ENCODE data around the gene ATP6V0A1. TPM values are rescaled to one million over a fixed set of nuclear protein-coding genes. Genes with fewer than 3 reads are reported as not detected.

The ATP6V0A1 gene
- total RNA-seq, 2 experiments from 2014 or later: 10.4 to 14.4 TPM

DNA sequence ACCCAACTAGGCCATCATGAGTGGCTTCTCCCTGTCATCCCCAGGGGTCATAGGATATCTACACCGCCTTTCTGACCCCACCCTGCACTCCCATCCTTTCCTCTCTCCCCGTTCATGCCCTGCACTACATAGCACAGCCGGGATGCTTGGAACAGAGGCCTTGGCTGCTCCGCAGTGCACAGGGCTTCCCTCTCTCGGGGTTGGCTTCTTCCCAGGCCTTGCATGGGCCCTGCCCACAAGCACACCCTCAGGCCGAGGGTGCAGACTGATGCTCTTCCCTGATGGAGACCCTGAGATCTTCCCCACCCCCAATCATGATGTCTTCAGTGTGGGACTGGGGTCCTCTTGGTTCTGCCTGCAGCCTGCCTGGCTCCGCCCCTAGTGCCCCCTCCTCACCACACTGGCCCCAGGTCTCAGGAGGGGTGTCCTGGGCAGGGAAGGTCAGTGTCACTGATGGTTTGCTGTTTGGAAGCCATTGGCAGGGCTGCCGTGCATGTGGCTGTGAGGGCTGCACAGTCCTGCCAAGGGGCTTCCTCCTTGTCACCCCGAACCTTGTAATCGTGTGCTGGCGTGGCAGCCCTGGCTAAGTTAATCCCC, 63.1 kb downstream of the ATP6V0A1 start:
- H3K36me3 Mint-ChIP-seq (ENCODE audit: low read depth): peaks cover 4% of the 10 kb centered on the region
- H3K27me3 Mint-ChIP-seq: peaks cover 3% of the 10 kb centered on the region
- Histone ChIP-seq H3K9me3 (ENCODE audit: control insufficient read depth in 1 of 2, insufficient read depth in 1 of 2, low read length in 2 of 2) (no peaks in the 10 kb centered on the region), H3K27me3 (ENCODE audit: control insufficient read depth in 1 of 2, insufficient read depth in 2 of 2, low read length in 2 of 2) (no peaks in the 10 kb centered on the region), H3K4me1 (ENCODE audit: insufficient read depth, low read length) (peaks cover 6% of the 10 kb centered on the region), H3K36me3 (ENCODE audit: insufficient read depth, low read length) (peaks cover 7% of the 10 kb centered on the region), H3K27ac (ENCODE audit: low read depth in 1 of 2, low read length in 2 of 2) (no peak overlapping the region), H3K4me3 (ENCODE audit: low read length) (no peak overlapping the region)
- H3K27ac Mint-ChIP-seq: no peak overlapping the region
- ChIA-PET CTCF (no interaction called here), POLR2A (no interaction called here)
- TF ChIP-seq, protein P1, sequence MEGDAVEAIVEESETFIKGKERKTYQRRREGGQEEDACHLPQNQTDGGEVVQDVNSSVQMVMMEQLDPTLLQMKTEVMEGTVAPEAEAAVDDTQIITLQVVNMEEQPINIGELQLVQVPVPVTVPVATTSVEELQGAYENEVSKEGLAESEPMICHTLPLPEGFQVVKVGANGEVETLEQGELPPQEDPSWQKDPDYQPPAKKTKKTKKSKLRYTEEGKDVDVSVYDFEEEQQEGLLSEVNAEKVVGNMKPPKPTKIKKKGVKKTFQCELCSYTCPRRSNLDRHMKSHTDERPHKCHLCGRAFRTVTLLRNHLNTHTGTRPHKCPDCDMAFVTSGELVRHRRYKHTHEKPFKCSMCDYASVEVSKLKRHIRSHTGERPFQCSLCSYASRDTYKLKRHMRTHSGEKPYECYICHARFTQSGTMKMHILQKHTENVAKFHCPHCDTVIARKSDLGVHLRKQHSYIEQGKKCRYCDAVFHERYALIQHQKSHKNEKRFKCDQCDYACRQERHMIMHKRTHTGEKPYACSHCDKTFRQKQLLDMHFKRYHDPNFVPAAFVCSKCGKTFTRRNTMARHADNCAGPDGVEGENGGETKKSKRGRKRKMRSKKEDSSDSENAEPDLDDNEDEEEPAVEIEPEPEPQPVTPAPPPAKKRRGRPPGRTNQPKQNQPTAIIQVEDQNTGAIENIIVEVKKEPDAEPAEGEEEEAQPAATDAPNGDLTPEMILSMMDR (IDR thresholded peaks at IDR 0.05): no peak
- H3K4me3 Mint-ChIP-seq: no peak overlapping the region
- intact Hi-C loops (cut with DNase I, micrococcal nuclease): no loop called here
- DNase-seq (no peak), ATAC-seq (ENCODE audit: poor library complexity) (no peak)
- no peaks in the 10 kb centered on the region for H3K9me3 Mint-ChIP-seq
- H3K4me1 Mint-ChIP-seq (ENCODE audit: low read depth): peaks cover 8% of the 10 kb centered on the region

GRCh38 chr17:42522263-42522790, 63.6 kb downstream of the ATP6V0A1 start:
- Mint-ChIP-seq H3K4me3 (no peak overlapping the region), H3K36me3 (ENCODE audit: low read depth) (peaks cover 3% of the 10 kb centered on the region), H3K27me3 (peaks cover 3% of the 10 kb centered on the region), H3K27ac (no peak overlapping the region), H3K4me1 (ENCODE audit: low read depth) (peaks cover 9% of the 10 kb centered on the region), H3K9me3 (no peaks in the 10 kb centered on the region)
- ATAC-seq (ENCODE audit: poor library complexity) (no peak), DNase-seq (no peak)
- intact Hi-C loops (cut with DNase I, micrococcal nuclease): no loop called here
- POLR2A ChIA-PET: no interaction called here
- Histone ChIP-seq H3K36me3 (ENCODE audit: insufficient read depth, low read length) (peaks cover 7% of the 10 kb centered on the region), H3K4me1 (ENCODE audit: insufficient read depth, low read length) (peaks cover 8% of the 10 kb centered on the region), H3K27me3 (ENCODE audit: control insufficient read depth in 1 of 2, insufficient read depth in 2 of 2, low read length in 2 of 2) (no peaks in the 10 kb centered on the region), H3K9me3 (ENCODE audit: control insufficient read depth in 1 of 2, insufficient read depth in 1 of 2, low read length in 2 of 2) (no peaks in the 10 kb centered on the region), H3K4me3 (ENCODE audit: low read length) (no peak overlapping the region), H3K27ac (ENCODE audit: low read depth in 1 of 2, low read length in 2 of 2) (no peak overlapping the region)
- CTCF ChIA-PET: no interaction called here
- TF ChIP-seq, protein P1 (IDR thresholded peaks at IDR 0.05): no peak

DNA sequence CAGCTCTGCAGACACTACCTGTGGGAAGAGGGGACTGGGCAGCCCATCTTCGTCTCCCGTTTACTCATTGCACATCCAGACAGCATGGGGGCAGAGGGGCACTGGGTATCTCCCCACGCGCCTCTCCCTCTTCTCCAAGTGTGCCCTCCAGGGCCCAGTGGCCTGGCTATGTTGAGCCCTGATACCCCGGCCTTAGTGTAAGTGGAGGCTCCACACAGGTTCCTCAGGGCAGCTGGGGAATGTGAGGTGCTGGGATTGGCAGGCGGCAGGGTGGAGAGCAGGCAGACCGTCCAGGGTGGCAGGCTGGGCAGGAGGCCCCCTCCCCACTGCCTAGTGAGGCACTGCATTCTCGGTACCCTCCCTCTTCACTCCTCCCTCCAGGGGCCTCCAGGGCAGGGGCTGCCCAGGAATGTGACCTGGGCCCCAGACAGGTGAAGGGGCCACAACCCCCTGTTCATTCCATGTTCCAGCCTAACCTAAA, 64.2 kb downstream of the ATP6V0A1 start:
- POLR2A ChIA-PET: no interaction called here
- intact Hi-C loops (cut with DNase I, micrococcal nuclease): no loop called here
- peaks cover 7% of the 10 kb centered on the region for H3K4me1 ChIP-seq (ENCODE audit: insufficient read depth, low read length)
- CTCF ChIA-PET: interaction anchor here (0.6 kb wide), 1 partner anchor 75 kb away, joined by 3 read pairs; no protein-coding TSS in a partner anchor
- ATAC-seq (ENCODE audit: poor library complexity) (no peak), DNase-seq (no peak)
- Mint-ChIP-seq H3K4me3 (no peak overlapping the region), H3K4me1 (ENCODE audit: low read depth) (peaks cover 6% of the 10 kb centered on the region), H3K27me3 (peaks cover 3% of the 10 kb centered on the region), H3K9me3 (no peaks in the 10 kb centered on the region), H3K36me3 (ENCODE audit: low read depth) (no peaks in the 10 kb centered on the region), H3K27ac (no peak overlapping the region)
- peaks cover 7% of the 10 kb centered on the region for H3K36me3 ChIP-seq (ENCODE audit: insufficient read depth, low read length)
- H3K4me3 ChIP-seq (ENCODE audit: low read length): no peak overlapping the region
- H3K27ac ChIP-seq (ENCODE audit: low read depth in 1 of 2, low read length in 2 of 2): no peak overlapping the region
- TF ChIP-seq, protein P1 (IDR thresholded peaks at IDR 0.05): no peak
- no peaks in the 10 kb centered on the region for H3K27me3 ChIP-seq (ENCODE audit: control insufficient read depth in 1 of 2, insufficient read depth in 2 of 2, low read length in 2 of 2)
- H3K9me3 ChIP-seq (ENCODE audit: control insufficient read depth in 1 of 2, insufficient read depth in 1 of 2, low read length in 2 of 2): no peaks in the 10 kb centered on the region
